GM21360 (cell line): Measurements from ENCODE around the gene KIR3DL3.
"Not testable (repeated sequence)": the region's sequence is repeated elsewhere in the genome, so short reads cannot be mapped to it uniquely, and the experiment has no call there.

Experiments used
- ATAC-seq: cut with Tn5 transposase; IDR thresholded peaks from one replicate; pipeline ENCODE4 v1.9.1; 2021; ENCODE audit warnings: mild to moderate bottlenecking, moderate library complexity; ENCODE audit not compliant: unreplicated experiment

Gene KIR3DL3

DNA sequence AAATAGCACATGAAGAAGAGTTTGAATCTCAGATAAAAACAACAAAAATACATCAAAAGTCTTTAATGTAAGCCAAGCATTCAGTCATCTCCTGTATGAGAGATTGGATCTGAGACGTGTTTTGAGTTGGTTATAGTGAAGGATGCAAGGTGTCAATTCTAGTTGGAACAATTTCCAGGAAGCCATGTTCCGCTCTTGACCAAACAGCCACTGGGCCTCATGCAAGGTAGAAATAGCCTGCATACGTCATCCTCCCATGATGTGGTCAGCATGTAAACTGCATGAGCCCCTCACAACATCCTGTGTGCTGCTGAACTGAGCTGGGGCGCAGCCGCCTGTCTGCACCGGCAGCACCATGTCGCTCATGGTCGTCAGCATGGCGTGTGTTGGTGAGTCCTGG, at the start of gene KIR3DL3:
Gene KIR3DL3, plus strand, starts transcription at position 301 of the 400 bp plus-strand sequence. Its CDS starts 55 bp downstream, at position 356.
- ATAC-seq, result no peak

DNA sequence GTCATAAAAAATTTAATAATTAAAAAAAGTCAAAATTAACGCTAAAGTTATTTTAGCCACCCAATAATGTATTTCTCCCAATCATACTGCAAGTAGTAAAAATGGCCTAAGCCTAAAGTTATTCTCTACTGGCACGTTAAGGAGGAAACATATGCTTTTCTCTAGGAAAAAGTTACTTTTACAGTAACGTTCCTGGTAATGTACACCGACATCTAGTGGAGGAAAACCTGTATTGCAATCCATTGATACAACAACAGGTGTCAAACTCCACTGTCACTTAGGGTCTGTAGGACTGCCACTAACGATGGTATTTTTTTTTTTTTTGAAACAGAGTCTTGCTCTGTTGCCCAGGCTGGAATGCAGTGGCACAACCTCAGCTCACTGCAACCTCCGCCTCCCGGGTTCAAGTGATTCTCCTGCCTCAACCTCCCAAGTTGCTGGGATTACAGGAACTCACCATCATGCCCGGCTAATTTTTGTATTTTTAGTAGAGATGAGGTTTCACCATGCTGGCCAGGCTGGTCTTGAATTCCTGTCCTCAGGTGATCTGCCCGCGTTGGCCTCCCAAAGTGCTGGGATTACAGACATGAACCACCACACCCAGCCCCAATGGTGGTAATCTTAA, 47.9 kb upstream of the KIR3DL3 start:
- not testable (repeated sequence) for ATAC-seq

DNA sequence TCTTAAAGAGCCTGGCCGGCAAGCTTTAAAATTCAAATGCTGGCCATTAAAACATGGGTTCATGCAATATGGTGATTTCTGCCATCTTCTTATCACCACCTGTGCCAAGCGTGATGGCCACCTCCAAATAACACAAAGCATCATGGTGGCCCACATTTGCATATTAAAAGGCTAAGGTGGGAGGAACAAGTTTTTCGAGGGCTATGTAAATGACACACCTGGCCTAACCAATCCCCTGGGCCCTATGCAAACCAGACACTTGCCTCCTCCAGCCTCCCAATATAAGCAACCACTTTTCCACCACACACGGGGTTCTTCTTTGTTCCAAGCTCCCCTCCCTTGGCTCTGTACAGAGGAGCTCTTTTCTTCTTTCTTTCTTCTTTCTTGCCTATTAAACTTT, 47.0 kb upstream of the KIR3DL3 start:
- no peak for ATAC-seq

DNA sequence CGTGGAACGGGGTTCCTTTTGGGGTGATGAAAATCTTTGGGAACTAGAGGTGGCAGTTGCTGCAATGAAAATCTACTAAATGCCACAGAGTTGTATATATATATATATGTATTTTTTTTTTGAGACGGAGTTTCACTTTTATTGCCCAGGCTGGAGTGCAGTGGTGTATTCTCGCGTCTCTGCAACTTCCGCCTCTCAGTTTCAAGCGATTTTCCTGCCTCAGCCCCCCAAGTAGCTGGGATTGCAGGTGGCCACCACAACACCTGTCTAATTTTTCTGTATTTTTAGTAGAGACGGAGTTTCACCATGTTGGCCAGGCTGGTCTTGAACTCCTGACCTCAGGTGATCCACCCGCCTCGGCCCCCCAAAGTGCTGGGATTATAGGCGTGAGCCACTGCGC, 42.6 kb upstream of the KIR3DL3 start:
- ATAC-seq, result not testable (repeated sequence)

DNA sequence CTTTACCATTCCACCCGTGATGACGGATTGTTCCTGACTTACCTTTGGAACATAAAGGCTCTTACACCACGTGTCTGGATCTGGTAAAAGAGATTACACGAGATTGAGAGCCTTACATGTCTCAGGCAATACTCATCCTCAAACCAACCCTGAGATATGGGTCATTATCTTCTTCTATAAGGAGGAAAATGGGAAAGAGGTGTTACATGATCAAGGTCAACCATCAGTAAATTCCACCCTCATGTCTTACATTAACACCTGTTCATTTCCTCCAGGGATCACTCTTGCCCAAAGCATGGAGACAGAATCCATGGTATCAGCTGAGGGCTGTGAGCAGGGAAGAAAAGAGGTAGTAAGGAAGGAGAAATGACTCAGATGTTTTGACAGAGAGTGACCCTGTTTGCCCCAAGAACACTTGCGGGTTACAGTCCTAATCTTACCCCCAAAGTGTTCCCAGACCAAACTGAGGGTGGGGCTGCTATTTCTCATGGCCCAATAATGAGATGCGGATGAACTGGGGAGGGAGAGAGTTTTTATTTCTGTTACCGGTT, 41.9 kb upstream of the KIR3DL3 start:
- ATAC-seq, result no peak

DNA sequence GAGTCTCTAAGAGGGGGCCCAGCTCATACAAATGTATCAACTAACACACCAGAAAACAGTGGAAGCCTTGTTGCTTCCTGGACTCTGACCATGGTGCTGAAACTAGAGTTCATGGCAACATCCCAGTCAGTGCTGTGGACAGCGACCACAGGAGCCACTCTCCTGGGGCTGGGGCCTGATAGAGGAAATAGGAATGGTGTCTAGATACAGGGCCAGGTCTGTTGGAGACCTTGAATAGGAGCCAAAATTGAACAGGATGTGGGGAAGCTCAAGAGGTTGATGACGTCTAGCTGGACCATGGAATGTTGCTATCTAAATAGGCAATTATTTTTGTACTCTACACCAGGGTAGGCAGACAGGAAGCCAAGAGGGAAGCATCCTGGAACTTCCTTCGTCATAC, 39.7 kb upstream of the KIR3DL3 start:
- no peak for ATAC-seq

DNA sequence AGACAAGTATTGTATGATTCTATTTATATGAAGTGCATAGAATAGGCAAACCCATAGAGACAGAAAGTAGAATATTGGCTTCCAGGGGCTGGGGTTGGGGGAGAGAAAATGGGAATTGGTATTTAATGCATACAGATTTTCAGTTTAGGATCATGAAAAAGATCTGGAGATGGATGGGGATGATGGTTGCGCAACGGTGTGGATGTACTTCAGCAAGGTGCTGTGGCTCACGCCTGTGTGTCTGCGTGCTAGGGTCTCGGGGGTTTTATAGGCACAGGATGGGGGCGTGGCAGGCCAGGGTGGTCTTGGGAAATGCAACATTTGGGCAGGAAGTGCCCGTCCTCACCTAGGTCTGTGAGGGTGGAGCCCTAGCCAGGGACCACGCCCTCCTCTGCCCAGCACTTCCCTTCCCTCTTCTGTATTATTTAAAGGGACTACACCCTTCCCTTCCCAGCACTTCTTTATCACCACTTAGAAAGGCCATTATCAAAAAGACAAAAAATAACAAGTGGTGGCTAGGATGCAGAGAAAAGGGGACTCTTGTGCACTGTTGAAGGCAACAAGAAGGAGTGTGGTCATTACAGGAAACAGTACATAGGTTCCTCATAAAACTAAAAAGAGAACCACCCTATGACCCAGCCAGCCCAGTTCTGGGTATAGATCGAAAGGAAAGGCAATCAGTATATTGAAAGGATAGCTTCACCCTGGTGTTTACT, 32.5 kb upstream of the KIR3DL3 start:
- no peak for ATAC-seq

DNA sequence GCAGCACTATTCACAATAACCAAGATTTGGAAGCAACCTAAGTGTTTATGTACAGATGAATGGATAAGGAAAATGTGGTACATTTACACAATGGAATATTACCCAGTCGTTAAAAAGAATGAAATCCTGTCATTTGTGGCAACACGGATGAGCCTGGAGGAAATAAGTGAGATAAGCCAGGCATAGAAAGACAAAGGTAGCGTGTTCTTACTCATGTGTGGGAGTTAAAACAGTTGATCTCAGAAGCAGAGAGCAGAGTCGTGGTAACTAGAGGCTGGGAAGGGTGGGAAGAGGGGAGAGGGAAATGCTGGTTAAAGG, 32.0 kb upstream of the KIR3DL3 start:
- no peak for ATAC-seq

DNA sequence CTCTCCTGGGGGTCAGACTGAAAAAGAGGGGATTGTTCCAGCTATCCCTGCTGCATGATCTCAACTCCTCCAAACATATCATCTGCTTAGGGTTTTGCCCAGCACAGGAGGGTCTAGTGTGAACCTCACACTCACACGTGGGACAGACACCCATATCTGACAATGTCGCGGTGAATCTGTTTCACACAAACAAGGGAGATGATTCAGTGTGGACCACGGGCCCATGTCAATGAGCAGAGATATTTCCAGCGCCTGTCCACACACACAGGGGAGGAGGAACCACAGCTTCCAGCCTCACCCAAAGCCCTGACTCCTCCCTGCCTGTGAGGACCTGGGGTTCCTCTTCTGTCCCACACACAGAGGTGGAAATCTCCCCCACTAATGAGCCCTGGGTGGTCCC, 29.6 kb upstream of the KIR3DL3 start:
- no peak for ATAC-seq

DNA sequence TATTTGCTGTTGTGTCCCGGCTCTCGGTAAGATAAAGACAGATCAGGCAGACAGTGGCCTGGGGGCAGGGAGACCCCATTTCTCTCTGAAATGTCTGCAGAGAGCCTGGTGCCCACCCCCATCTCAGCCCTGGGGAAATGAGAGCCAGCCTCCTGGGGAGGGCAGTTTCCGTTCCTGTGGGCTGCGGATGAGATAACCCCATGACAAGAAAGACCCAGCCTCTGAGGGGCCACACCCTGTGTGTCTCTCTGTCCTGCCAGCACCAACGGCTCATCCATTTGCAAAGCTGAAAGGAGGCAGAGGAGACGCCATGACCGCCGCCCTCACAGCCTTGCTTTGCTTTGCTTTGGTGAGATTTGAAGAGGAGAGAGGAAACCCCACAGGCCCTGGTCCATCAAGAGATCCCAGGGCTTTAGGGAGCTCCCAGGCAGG, 28.1 kb upstream of the KIR3DL3 start:
- no peak for ATAC-seq

DNA sequence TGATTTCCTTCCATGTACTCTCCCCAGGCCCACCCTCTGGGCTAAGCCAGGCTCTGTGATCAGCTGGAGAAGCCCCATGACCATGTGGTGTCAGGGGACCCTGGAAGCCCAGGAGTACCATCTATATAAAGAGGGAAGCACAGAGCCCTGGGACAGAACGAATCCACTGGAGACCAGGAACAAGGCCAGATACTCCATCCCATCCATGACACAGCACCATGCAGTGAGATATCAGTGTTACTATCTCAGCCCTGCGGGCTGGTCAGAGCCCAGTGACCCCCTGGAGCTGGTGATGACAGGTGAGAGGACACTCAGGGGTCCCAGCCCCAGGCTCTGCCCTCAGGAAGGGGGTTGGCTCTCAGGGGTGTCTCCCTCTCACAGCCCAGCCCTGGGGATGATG, 27.5 kb upstream of the KIR3DL3 start:
- no peak for ATAC-seq

DNA sequence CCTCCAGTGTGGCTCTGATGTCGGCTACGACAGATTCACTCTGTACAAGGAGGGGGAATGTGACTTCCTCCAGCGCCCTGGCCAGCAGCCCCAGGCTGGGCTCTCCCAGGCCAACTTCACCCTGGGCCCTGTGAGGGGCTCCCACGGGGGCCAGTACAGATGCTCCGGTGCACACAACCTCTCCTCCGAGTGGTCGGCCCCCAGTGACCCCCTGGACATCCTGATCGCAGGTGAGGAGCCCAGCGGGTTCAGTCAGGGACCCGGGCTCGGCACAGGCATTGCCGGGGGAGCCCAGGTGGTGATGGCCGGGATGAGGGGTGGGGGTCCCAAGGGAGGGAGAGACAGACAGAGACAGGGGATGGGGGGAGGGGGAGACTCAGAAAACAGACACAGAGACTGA, 26.5 kb upstream of the KIR3DL3 start:
- not testable (repeated sequence) for ATAC-seq

DNA sequence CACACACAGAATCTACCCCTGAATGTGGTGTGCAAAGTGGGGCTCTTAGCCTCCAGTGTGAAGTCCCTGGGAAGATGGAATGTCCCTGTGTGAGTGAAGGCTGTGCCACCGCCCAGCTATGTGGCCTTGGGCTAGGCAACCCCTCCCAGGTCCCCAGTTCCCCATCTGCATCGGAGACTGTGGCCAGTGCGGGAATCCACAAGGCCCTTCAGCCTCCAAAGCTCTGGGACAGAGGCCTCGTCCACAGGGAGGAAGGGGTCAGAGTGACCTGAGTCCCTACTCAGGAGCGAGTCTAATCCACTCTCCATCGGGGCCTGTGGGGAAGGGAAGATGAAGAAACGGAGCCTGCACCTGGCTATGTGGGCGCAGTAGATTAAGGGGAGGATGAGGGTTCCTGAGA, 19.3 kb upstream of the KIR3DL3 start:
- ATAC-seq, result no peak

DNA sequence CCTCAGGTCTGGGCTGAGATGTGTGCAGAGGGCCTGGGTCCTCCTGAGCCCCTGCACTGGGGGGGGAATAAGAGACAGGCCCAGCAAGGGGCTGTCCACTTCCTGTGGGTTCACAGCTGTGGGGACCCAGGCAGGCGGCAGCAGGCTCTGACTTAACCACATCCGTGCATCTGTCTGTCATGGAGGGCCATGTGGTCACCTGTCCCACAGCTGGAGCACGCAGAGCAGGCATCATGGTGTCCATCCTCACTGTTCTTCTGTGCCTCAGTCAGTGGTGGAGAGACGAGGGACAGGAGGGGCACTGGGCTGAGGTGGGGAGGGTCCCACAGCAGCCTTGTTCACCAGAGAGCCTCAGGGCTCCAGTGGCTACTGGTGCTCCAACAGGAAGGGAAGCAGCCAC, 16.3 kb upstream of the KIR3DL3 start:
- ATAC-seq, result no peak

DNA sequence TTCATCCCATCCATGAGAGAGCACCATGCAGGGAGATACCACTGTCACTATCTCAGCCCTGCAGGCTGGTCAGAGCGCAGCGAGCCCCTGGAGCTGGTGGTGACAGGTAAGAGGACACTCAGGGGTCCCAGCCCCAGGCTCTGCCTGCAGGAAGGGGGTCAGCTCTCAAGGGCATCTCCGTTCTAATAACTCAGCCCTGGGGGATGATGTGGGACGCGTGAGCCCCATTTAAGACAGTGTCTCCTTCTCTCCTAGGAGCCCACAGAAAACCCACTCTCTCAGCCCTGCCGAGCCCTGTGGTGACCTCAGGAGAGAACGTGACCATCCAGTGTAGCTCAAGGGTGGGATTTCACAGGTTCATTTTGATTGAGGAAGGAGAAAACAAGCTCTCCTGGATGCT, 15.5 kb upstream of the KIR3DL3 start:
- no peak for ATAC-seq

DNA sequence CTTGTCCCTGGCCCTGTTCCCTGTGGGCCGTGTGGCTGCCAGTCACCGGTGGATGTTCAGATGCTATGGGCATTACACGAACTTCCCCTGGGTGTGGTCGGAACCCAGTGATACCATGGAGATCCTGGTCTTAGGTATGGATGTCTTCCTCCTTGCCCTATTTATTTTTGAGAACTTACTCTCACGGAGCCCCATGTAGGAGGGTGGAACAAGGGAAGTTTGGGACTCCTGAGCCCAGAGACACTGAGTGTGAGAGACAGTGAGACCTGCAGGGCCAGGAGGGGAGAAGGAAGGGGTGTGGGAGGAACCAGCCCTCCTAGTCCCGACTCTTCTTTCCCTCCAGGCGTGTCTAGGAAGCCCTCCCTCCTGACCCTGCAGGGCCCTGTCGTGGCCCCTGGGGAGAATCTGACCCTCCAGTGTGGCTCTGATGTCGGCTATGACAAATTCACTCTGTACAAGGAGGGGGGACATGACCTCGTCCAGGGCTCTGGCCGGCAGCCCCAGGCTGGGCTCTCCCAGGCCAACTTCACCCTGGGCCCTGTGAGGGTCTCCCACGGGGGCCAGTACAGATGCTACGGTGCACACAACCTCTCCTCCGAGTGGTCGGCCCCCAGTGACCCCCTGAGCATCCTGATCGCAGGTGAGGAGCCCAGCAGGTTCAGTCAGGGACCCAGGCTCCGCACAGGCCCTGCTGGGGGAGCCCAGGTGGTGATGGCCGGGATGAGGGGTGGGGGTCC, 14.9 kb upstream of the KIR3DL3 start:
- ATAC-seq, result no peak

DNA sequence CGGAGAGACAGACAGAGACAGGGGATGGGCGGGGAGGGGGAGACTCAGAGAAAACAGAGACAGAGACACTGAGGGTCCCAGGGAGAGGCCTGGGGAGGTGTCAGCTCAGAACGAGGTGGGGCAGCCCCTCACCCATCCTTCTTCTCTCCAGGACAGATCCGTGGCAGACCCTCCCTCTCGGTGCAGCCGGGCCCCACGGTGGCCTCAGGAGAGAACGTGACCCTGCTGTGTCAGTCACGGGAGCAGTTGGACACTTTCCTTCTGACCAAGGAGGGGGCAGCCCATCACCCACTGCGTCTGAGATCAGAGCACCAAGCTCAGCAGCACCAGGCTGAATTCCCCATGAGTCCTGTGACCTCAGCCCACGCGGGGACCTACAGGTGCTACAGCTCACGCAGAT, 14.3 kb upstream of the KIR3DL3 start:
- ATAC-seq, result not testable (repeated sequence)

DNA sequence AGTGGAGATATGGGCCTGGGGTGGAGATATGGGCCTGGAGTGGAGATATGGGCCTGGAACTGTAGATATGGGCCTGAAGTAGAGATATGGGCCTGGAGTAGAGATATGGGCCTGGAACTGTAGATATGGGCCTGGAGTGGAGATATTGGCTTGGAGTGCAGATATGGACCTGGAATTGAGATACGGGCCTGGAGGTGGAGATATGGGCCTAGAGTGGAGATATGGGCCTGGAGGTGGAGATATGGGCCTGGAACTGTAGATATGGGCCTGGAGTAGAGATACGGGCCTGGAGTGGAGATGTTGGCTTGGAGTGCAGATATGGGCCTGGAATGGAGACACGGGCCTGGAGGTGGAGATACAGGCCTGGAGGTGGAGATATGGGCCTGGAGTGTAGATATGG, 402 bp downstream of the KIR3DL3 start:
- ATAC-seq, result no peak

DNA sequence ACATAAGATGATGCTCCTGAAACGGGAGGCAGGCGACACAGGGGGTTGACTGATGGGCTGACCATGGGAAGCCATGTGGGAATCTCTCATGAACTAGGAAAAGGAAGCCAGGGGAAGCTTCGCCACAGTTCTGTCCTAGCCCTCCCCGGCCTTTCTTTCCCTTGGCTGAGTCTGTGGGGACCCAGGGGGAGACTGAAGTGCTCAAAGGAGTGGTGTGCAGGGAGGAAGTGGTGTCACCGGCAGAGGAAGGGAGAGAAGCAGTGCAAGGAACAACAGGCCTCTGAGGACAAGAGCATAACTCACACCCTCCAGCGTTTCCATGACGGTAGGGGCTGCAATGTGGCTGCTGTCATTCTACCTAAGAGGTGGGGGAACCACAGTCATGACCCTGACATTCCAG, 1.1 kb downstream of the KIR3DL3 start:
- no peak for ATAC-seq

DNA sequence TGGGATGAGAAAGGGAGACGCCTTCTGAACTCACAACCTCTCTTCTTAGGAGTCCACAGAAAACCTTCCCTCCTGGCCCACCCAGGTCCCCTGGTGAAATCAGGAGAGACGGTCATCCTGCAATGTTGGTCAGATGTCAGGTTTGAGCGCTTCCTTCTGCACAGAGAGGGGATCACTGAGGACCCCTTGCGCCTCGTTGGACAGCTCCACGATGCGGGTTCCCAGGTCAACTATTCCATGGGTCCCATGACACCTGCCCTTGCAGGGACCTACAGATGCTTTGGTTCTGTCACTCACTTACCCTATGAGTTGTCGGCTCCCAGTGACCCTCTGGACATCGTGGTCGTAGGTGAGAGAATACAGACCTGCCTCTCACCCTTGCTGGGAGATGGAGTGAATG, 3.3 kb downstream of the KIR3DL3 start:
- ATAC-seq, result no peak

DNA sequence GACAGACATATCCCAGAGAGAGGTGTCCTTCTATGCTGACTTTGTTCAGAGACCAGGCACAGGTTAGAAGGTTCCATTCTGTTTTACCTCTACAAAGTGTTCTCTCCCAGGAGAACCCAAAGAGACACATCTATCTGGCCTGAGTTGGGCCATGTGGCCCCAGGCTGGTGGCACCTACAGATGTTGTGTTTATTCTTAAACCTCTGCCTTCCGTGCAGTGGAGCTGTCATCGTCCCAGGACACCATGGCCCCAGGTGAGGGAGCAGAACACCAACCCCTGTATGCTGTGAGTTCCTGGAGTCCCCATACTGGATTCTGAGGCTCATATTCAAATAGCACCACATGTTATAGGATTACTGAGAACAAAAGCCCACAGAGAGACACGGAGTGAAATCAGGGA, 3.9 kb downstream of the KIR3DL3 start:
- ATAC-seq, result no peak
